PFSK-1 (cell line): ENCODE measurements around the gene GABPA.

Experiments
- FOXP2 ChIP-seq: optimal IDR thresholded peaks from 2 replicates; pipeline ENCODE3; 2011; ENCODE audit warnings: borderline replicate concordance, control low read depth, inconsistent platforms; ENCODE audit not compliant: insufficient read depth; ENCODE audit errors: extremely low read length, extremely low read depth
- POLR2AphosphoS5 ChIP-seq: IDR thresholded peaks from 2 replicates; pipeline ENCODE4 v1.6.1; 2012; ENCODE audit warnings: low read depth, mild to moderate bottlenecking, control low read depth, low read length, moderate library complexity
- REST ChIP-seq, 2 experiments: IDR thresholded peaks; 2 replicates each; pipeline versions ENCODE4 v1.6.1 to v1.8.0; 2011 to 2012; ENCODE audit warnings: low read depth in 2 of 2, low read length in 2 of 2, control low read depth in 1 of 2, inconsistent platforms in 1 of 2, mild to moderate bottlenecking in 1 of 2, moderate library complexity in 1 of 2; ENCODE audit not compliant: insufficient read depth in 1 of 2
- SIN3A ChIP-seq: IDR thresholded peaks from 2 replicates; pipeline ENCODE4 v1.6.1; 2012; ENCODE audit warnings: mild to moderate bottlenecking, low read length, moderate library complexity, borderline replicate concordance; ENCODE audit not compliant: insufficient read depth
- TAF1 ChIP-seq: IDR thresholded peaks from 2 replicates; pipeline ENCODE4 v1.6.1; 2012; ENCODE audit warnings: low read length, control low read depth, borderline replicate concordance; ENCODE audit not compliant: insufficient read depth

- TF ChIP-seq POLR2AphosphoS5 = no peak
- TF ChIP-seq FOXP2 = no peak
- no peak for TF ChIP-seq TAF1
- no peak for TF ChIP-seq REST (IDR thresholded peaks at IDR 0.05; ENCODE audit: insufficient read depth in 1 of 2, low read depth in 2 of 2, low read length in 2 of 2)
- no peak for TF ChIP-seq SIN3A
Measured at GRCh38 chr21:25733859-25734653, 716 bp upstream of the GABPA start.
